Right lung (tissue), 5 donors: ENCODE results near the gene CPEB1. TPM values are rescaled to one million over a fixed set of nuclear protein-coding genes. Genes with fewer than 3 reads are reported as not detected.
"Not testable (repeated sequence)": the region's sequence is repeated elsewhere in the genome, so short reads cannot be mapped to it uniquely, and the experiment has no call there.

ENCODE experiments used
- DNase-seq, 2 donors: peaks; one replicate each; pipeline ENCODE4 v3.0.0-alpha.2; 2013
- polyA plus RNA-seq, 5 donors: library from polyadenylated mRNA; unstranded; fragments of 120-200 nt; gene quantifications; one replicate each; pipeline versions ENCODE4 v1.2.1 to v1.2.3, GENCODE V29; 2013; ENCODE audit warnings: inconsistent platforms in 1 of 5, low replicate concordance in 1 of 5; ENCODE audit not compliant: insufficient read length in 5 of 5, insufficient read depth in 1 of 5

Gene CPEB1
- polyA plus RNA-seq, 5 donors: 2.4 to 4.4 (median 3.1) TPM

GRCh38 chr15:82545002-82545401, 102.2 kb downstream of the CPEB1 start:
- no peak for DNase-seq

GRCh38 chr15:82544431-82544830, 102.7 kb downstream of the CPEB1 start:
- DNase-seq: no peak

GRCh38 chr15:82543160-82543559, 104.0 kb downstream of the CPEB1 start:
- peak; percentile 25 to 46 for DNase-seq

GRCh38 chr15:82540984-82541431, 106.2 kb downstream of the CPEB1 start:
- DNase-seq: peak in 1 of 2 donors; percentile 20

GRCh38 chr15:82540055-82540983, 106.8 kb downstream of the CPEB1 start, which contains the start of gene RPS17:
Gene RPS17, minus strand, starts transcription at chr15:82540457. Its CDS starts 29 bp downstream, at chr15:82540428.
- DNase-seq: peak; percentile 98

- DNase-seq: peak in 1 of 2 donors; percentile 20
Measured at GRCh38 chr15:82539691-82540054, 107.5 kb downstream of the CPEB1 start.

GRCh38 chr15:82538961-82539690, 108.0 kb downstream of the CPEB1 start:
- DNase-seq: no peak

- no peak for DNase-seq
Measured at GRCh38 chr15:82537351-82537908, 109.7 kb downstream of the CPEB1 start.

GRCh38 chr15:82536409-82537350, 110.5 kb downstream of the CPEB1 start:
- no peak for DNase-seq

- no peak for DNase-seq
Measured at GRCh38 chr15:82535566-82536408, 111.4 kb downstream of the CPEB1 start.

- not testable (repeated sequence) for DNase-seq
Measured at GRCh38 chr15:82535151-82535550, 112.0 kb downstream of the CPEB1 start.

GRCh38 chr15:82534457-82534861, 112.7 kb downstream of the CPEB1 start:
- not testable (repeated sequence) for DNase-seq

- DNase-seq: no peak
Measured at GRCh38 chr15:82533801-82534200, 113.4 kb downstream of the CPEB1 start.

- no peak for DNase-seq
Measured at GRCh38 chr15:82532991-82533481, 114.1 kb downstream of the CPEB1 start.

GRCh38 chr15:82532383-82532990, 114.7 kb downstream of the CPEB1 start:
- DNase-seq: no peak

GRCh38 chr15:82531496-82532382, 115.4 kb downstream of the CPEB1 start:
- DNase-seq: no peak

GRCh38 chr15:82530606-82531379, 116.4 kb downstream of the CPEB1 start:
- DNase-seq: peak; percentile 49 to 56

GRCh38 chr15:82530006-82530405, 117.2 kb downstream of the CPEB1 start:
- DNase-seq: no peak
